Stimulated activated naive CD4-positive, alpha-beta T cell (primary cell): Measurements from ENCODE around the gene KCNJ1.

ENCODE experiments used
- DNase-seq, 6 experiments: peaks; one replicate each; lab custom pipeline; 2025; lab: John Stamatoyannopoulos, UW

KCNJ1 gene

DNA sequence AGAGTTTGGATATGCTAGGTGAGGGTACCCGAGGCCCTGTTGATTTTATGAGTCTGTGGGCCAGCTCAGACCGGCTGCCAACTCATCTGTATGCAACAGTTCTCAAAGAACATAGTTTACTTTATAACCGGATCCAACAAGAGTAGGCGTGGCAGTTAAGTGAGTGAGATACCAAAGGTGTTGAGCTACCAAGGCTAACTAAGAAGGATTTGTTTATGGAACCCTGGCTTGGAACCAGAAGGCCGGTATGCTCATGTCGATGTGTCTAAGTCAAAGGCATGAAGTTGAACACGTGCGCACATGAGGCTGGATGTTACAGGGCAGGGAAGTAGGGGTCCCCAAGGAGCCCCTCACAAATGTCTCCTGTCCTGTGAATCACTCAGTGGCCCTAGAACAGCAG is at the start of gene KCNJ1:
KCNJ1 (minus strand) TSS at position 20 of the 400 bp plus-strand sequence. CDS start 27,053 bp downstream, outside the sequence.
- DNase-seq = peak in 3 of 6 experiments; percentile 37 to 48 (median 42)

DNA sequence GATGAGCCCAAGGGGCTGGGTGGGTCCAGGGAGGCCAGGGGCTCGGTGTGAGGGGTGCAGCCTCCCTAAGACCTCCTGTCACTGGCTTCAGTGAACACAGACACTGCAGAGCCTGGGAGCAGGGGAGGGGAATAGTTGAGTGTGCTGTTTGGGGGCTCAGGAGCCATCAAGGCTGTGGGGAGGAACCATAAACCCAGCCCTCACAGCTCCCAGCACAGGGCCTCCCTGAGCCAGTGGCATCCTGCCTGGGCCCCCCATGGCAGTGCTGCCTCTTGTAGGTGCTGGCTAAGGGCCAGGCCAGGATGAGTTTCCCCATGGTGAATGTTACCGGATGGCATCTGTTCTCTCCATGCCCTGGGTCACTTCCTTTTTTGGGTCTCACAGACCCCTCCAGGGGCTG is 49.6 kb upstream of the KCNJ1 start:
- no peak for DNase-seq

GRCh38 chr11:128916037-128916572 is 49.0 kb upstream of the KCNJ1 start:
- DNase-seq = no peak

DNA sequence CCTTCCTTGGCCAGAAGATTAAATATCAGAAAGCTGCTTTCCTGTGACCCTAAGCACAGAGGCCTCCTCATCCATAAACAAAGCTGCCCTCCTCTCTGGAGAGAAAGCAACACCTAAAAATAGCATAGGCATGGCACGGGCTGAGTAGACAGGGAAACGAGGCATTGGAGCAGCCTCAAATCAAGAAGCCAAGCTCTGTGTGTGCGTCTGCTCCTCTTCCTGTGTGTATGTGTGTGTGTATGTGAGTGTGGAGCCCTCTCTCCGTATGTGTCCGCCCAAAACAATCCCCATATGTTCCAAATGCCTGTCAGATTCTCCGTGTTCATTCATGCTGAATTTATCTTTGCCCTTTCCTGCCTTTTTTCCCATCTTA is 48.0 kb upstream of the KCNJ1 start:
- DNase-seq = no peak

GRCh38 chr11:128914216-128915148 is 47.4 kb upstream of the KCNJ1 start:
- no peak for DNase-seq

GRCh38 chr11:128913806-128914205 is 46.7 kb upstream of the KCNJ1 start:
- no peak for DNase-seq

- DNase-seq = no peak
These were observed 44.6 kb upstream of the KCNJ1 start for GRCh38 chr11:128911701-128912100.

DNA sequence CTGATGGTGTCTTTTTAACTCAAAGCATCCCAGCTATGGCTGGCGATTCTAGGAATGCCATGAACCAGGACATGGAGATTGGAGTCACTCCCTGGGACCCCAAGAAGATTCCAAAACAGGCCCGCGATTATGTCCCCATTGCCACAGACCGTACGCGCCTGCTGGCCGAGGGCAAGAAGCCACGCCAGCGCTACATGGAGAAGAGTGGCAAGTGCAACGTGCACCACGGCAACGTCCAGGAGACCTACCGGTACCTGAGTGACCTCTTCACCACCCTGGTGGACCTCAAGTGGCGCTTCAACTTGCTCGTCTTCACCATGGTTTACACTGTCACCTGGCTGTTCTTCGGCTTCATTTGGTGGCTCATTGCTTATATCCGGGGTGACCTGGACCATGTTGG is 44.1 kb upstream of the KCNJ1 start:
- DNase-seq = no peak

DNA sequence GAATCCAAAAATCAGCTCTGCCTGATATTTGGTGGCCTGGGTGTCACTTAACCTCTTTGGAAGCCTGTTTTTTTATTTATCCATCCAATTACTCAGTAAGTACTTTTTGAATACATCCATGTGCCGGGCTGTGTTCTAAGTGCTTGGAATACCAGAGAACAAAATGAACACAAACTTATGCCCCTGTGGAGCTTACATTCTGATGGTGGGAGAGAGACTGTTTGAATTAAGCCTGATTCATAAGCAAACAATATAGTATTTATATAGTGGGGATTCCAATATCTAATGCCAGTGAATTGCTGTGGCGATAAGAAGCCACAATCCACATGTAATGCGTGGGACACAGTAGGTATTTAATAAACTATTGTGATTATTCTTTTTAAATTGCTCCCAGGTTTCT is 43.5 kb upstream of the KCNJ1 start:
- DNase-seq = no peak

GRCh38 chr11:128909438-128910125 is 42.5 kb upstream of the KCNJ1 start:
- DNase-seq = no peak

- no peak for DNase-seq
These were observed 41.5 kb upstream of the KCNJ1 start for GRCh38 chr11:128908391-128909246.

DNA sequence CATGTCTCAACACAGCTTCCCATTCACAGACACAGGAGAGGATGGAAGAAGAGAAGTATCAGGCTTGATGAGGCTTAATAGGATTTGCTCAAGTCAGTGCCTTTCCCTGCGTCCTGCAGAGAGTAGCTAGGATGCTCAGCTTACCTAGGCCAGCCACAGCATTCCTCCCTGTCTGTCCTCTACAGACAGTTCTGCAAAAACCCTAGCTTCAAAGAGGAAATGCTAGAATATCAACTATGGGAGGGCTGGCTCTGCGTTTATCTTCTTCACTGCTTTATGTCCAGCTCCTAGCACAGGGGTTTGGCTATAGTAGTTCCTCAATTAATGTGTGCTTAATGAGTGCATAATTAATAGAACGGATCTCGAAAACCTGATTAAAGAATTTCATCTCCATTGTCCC is 40.5 kb upstream of the KCNJ1 start:
- no peak for DNase-seq

DNA sequence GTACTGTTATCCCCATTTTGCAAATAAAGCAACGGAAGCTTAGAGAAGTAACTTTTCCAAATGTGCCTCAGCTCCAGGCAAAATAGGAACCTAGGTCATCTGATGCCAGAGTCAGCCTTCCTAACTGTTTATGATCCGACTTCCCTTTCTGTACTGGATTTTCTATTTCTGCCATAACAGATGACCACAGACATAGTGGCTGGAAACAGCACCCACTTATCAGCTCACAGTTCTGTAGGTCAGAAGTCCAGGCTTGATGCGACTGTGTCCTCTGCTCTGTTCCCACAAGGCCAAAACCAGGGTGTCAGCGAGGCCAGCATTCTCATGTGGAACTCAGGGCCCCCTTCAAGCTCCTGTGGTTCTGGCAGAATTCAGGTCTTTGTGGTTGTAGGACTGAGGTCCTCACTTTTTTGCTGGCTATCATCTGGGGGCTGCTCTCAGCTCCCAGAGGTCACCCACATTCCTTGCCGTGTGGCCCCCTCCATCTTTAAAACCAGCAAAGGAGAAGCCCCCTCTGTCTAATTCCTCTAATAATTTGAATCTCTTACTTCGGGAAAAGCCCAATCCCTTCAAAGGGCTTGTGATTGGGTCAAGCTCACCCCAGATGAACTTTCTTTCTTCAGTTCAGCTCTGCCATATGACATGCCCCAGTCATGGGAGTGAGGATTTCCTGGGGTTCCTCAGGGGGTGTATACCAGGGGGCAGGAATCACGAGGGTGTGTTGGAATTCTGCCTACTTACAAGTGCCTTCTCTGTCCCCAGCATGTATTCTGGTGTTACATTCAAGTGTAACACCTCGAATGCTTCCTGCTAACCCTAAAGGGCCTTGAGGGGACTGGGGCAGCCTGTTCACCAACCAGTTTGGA is 39.3 kb upstream of the KCNJ1 start:
- no peak for DNase-seq

DNA sequence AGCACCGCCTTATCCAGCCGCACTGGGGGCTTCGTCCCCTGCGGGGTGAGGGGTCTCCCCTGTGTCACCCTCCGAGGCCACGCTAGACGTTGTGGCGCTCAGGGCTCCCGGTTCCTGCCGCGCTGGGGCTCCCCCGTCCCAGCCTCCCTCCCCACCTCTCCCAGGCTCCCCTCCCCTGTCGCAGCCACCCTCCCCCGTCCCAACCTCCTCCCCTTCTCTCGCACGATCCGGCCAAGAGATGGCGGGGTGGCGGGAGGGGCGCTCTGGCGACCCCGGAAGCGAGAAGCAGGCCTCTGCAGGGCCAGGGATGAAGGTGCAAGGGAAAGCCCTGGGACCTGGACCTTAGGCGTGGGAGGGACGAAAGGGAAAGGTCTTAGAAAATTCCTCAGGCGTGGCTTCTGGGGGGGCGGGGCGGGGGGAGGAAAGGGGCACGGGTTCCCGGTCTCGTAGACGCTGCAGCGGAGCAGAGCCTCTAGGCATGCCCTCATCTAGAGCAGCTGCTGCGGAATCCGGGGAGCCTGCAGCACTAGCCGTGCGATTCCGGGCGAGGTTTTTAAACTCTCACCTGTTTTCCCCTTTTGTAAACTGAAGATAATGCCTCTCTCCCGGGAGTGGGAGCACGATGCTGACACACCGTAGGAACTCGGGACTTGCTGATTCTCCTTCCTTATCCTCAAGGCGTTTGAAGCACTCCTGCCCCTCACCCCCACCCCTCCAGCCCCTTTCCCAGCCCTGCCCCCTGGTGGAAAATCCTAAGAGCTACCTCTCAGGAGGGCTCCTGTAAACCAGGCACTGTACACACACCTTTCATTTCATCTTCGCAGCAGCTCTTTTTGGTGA is 38.5 kb upstream of the KCNJ1 start:
- peak; percentile 11 to 74 (median 49) for DNase-seq

GRCh38 chr11:128904656-128905344 is 37.7 kb upstream of the KCNJ1 start:
- no peak for DNase-seq

DNA sequence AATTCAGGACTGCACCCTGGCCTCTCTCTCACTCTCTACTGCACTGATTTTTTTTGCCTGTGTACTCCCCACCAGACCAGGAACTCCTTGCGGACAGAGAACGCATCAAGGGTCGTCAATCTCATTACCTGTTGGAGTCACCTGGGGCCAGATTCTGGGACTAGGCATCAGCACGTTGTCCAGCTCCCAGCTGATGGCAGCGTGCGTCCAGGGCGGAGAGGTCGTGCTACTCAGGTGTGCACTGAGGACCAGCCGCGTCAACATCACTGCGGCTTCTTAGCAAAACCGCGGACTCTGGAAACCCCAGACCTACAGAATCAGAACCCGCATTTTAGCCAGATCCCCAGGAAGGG is 37.2 kb upstream of the KCNJ1 start:
- no peak for DNase-seq

DNA sequence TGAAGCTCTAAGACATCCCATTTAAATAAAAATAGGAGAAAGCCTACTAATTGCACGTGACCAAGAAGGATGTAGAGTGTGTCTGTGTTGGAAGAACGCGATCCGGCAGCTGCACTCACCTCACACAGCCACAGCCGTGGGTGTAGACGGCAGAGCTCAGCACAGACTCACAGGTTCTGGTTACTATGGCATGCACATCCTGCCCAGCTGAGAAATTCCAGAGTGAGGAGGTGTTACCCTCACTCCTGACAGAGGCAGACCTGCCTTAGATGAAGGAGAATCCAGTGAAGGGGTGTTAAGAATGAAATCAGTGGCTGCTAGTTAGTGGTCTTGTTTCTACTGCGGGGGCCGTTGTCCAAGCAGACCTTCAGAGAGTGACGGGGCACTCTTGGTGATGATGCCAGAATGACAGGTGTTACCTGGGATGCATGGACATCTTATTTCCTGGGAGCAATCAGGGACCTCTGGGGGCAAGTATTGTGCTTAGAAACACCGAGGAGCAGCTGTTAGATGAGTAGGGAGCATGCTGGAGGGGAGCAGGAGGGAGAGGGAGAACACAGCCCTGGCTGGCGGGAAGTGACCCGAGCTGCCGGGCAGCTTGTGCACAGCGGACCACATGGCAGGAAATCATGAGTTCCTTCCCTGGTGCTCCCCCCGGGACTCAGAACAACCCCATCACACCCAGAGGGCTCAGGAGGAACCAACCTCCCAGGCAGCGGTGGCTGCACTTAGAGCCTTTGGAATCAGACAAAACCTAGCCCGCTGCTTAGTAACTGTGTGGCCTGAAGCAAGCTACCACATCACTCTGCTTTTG is 36.4 kb upstream of the KCNJ1 start:
- DNase-seq = no peak

- no peak for DNase-seq
These were observed 35.5 kb upstream of the KCNJ1 start for GRCh38 chr11:128902515-128903066.
